Thyroid gland (tissue), 4 donors: Measurements from ENCODE around the gene MITF. TPM values are rescaled to one million over a fixed set of nuclear protein-coding genes. Genes with fewer than 3 reads are reported as not detected.

ENCODE experiments used
- DNase-seq, 2 donors: peaks; one replicate each; pipeline ENCODE4 v3.0.0-alpha.2; 2019
- H3K27ac ChIP-seq, 3 donors: fragments of 200-600 bp; sonication (generic); 1 replicate in 2 of 3; 2 replicates in 1 of 3; pipeline ENCODE4 v1.5.1; 2016 to 2019; ENCODE audit warnings: mild to moderate bottlenecking in 1 of 3, moderate library complexity in 1 of 3
- H3K27me3 ChIP-seq: fragments of 200-600 bp; sonication (generic); one replicate; pipeline ENCODE4 v1.5.1; 2019
- H3K36me3 ChIP-seq, 2 donors: fragments of 200-600 bp; sonication (generic); one replicate each; pipeline ENCODE4 v1.5.1; 2016 to 2019
- H3K4me1 ChIP-seq, 2 donors: fragments of 200-600 bp; sonication (generic); one replicate each; pipeline ENCODE4 v1.5.1; 2017 to 2019
- H3K4me3 ChIP-seq, 3 donors: fragments of 200-600 bp; sonication (generic); replicated peaks in 1 of 3; 1 replicate in 2 of 3; 2 replicates in 1 of 3; pipeline ENCODE4 v1.5.1; 2016; ENCODE audit warnings: mild to moderate bottlenecking in 1 of 3
- H3K9me3 ChIP-seq: fragments of 200-600 bp; sonication (generic); one replicate; pipeline ENCODE4 v1.5.1; 2017
- CTCF ChIP-seq, 6 experiments: fragments of 200-600 bp in 3 of 6; fragments of 450-650 bp in 3 of 6; sonication (generic) in 3 of 6; IDR thresholded peaks; one replicate each; pipeline ENCODE4 v1.5.1; 2016 to 2019; ENCODE audit warnings: antibody characterized with exemption in 6 of 6, mild to moderate bottlenecking in 2 of 6, inconsistent platforms in 1 of 6, moderate library complexity in 1 of 6
- POLR2A ChIP-seq, 2 donors: fragments of 450-650 bp; IDR thresholded peaks; one replicate each; pipeline ENCODE4 v1.6.1; 2017; ENCODE audit warnings: antibody characterized with exemption in 2 of 2, mild to moderate bottlenecking in 2 of 2, moderate library complexity in 1 of 2
- WGBS, 2 donors: methylation state at CpG; one replicate each; pipeline ENCODE4 v1.1.5; 2017; 5-methylcytosine and 5-hydroxymethylcytosine counted together
- intact Hi-C: fragments of 100-400 bp; cut with DNase I; formaldehyde crosslinking; loops from one replicate; pipeline ENCODE4 v1.15.1; 2023
- total RNA-seq, 4 donors: library from RNA; depleted of rRNA; stranded (reverse); fragments of >200 nt; gene quantifications; one replicate each; pipeline ENCODE4 v1.2.3, GENCODE V29; 2016

Gene MITF
- total RNA-seq, 4 donors from 2014 or later = 22.4 to 52.1 (median 26.4) TPM

- no peaks in the 10 kb centered on the region for H3K36me3 ChIP-seq
- H3K27me3 ChIP-seq = no peaks in the 10 kb centered on the region
- no peak overlapping the region for H3K27ac ChIP-seq
- WGBS, 2 donors = 84 to 93% methylated on average over 3 of the region's 3 CpGs
- H3K4me1 ChIP-seq = peaks cover 0 to 5% of the 10 kb centered on the region in 2 donors
- H3K9me3 ChIP-seq = no peaks in the 10 kb centered on the region
- no peak overlapping the region for H3K4me3 ChIP-seq
- no peak for TF ChIP-seq CTCF (IDR thresholded peaks at IDR 0.05)
- no peak for TF ChIP-seq POLR2A (IDR thresholded peaks at IDR 0.05)
- no peak for DNase-seq
- intact Hi-C loops = no loop called here
These were observed 99.6 kb downstream of the MITF start for GRCh38 chr3:69838696-69839515.

GRCh38 chr3:69842351-69842750 is 103.1 kb downstream of the MITF start:
- H3K4me1 ChIP-seq = peaks cover 0 to 3% of the 10 kb centered on the region in 2 donors
- 71 to 82% methylated on average over 5 of the region's 5 CpGs for WGBS, 2 donors

GRCh38 chr3:69842789-69843188 is 103.5 kb downstream of the MITF start:
- Histone ChIP-seq H3K27me3 (no peaks in the 10 kb centered on the region), H3K27ac (no peak overlapping the region), H3K4me3 (no peak overlapping the region), H3K36me3 (no peaks in the 10 kb centered on the region), H3K4me1 (peaks cover 0 to 1% of the 10 kb centered on the region in 2 donors), H3K9me3 (no peaks in the 10 kb centered on the region)
- peak; percentile 39 to 65 for DNase-seq
- TF ChIP-seq CTCF (IDR thresholded peaks at IDR 0.05) (no peak), POLR2A (IDR thresholded peaks at IDR 0.05) (no peak)
- 42 to 80% methylated on average over 3 of the region's 3 CpGs for WGBS, 2 donors
- intact Hi-C loops = no loop called here

More at GRCh38 chr3:69842351-69842750, 103.1 kb downstream of the MITF start:
- H3K4me3 ChIP-seq = no peak overlapping the region
- H3K27ac ChIP-seq = no peak overlapping the region
- intact Hi-C loops = no loop called here
- H3K36me3 ChIP-seq = no peaks in the 10 kb centered on the region
- DNase-seq = no peak
- TF ChIP-seq CTCF (IDR thresholded peaks at IDR 0.05) (no peak), POLR2A (IDR thresholded peaks at IDR 0.05) (no peak)
- H3K9me3 ChIP-seq = no peaks in the 10 kb centered on the region
- H3K27me3 ChIP-seq = no peaks in the 10 kb centered on the region

GRCh38 chr3:69844706-69845105 is 105.4 kb downstream of the MITF start:
- no peaks in the 10 kb centered on the region for H3K9me3 ChIP-seq
- WGBS, 2 donors = 89 to 96% methylated on average over 1 of the region's 1 CpG
- H3K27me3 ChIP-seq = no peaks in the 10 kb centered on the region
- no peaks in the 10 kb centered on the region for H3K36me3 ChIP-seq
- peaks cover 6 to 7% of the 10 kb centered on the region in 2 donors for H3K4me1 ChIP-seq
- TF ChIP-seq POLR2A (IDR thresholded peaks at IDR 0.05) = no peak
- no peak for TF ChIP-seq CTCF (IDR thresholded peaks at IDR 0.05)
- intact Hi-C loops = no loop called here
- H3K4me3 ChIP-seq = no peak overlapping the region
- no peak overlapping the region for H3K27ac ChIP-seq
- no peak for DNase-seq

GRCh38 chr3:69847303-69847702 is 108.0 kb downstream of the MITF start:
- H3K27me3 ChIP-seq = no peaks in the 10 kb centered on the region
- H3K4me1 ChIP-seq = peaks cover 6 to 7% of the 10 kb centered on the region in 2 donors
- no peak for DNase-seq
- H3K36me3 ChIP-seq = no peaks in the 10 kb centered on the region
- TF ChIP-seq POLR2A (IDR thresholded peaks at IDR 0.05) = no peak
- no peak for TF ChIP-seq CTCF (IDR thresholded peaks at IDR 0.05)
- 95 to 96% methylated on average over 3 of the region's 3 CpGs for WGBS, 2 donors
- no peak overlapping the region for H3K27ac ChIP-seq
- no peak overlapping the region for H3K4me3 ChIP-seq
- intact Hi-C loops = no loop called here
- H3K9me3 ChIP-seq = no peaks in the 10 kb centered on the region
